HG03095 (cell line): ENCODE measurements around the gene RHOH.

Source experiments
- ATAC-seq: cut with Tn5 transposase; IDR thresholded peaks from one replicate; pipeline ENCODE4 v1.9.1; 2021; ENCODE audit warnings: moderate library complexity; ENCODE audit not compliant: unreplicated experiment

Gene RHOH

GRCh38 chr4:40187386-40187906 is 9.4 kb upstream of the RHOH start:
- ATAC-seq, result no peak

- no peak for ATAC-seq
Measured at GRCh38 chr4:40190019-40190418, 6.8 kb upstream of the RHOH start.

- no peak for ATAC-seq
Measured at GRCh38 chr4:40190465-40190864, 6.4 kb upstream of the RHOH start.

- ATAC-seq, result no peak
Measured at GRCh38 chr4:40190880-40191815, 5.7 kb upstream of the RHOH start.

- ATAC-seq, result peak; percentile 36
Measured at GRCh38 chr4:40192114-40193015, 4.5 kb upstream of the RHOH start.

GRCh38 chr4:40193016-40193571 is 3.7 kb upstream of the RHOH start:
- peak; percentile 33 for ATAC-seq

GRCh38 chr4:40193578-40193977 is 3.3 kb upstream of the RHOH start:
- no peak for ATAC-seq

GRCh38 chr4:40194602-40195161 is 2.1 kb upstream of the RHOH start:
- no peak for ATAC-seq

GRCh38 chr4:40195182-40196177 is 1.4 kb upstream of the RHOH start:
- ATAC-seq, result no peak

- no peak for ATAC-seq
Measured at GRCh38 chr4:40196272-40196671, 559 bp upstream of the RHOH start.

GRCh38 chr4:40197879-40198689 is 1.3 kb downstream of the RHOH start:
- no peak for ATAC-seq

- no peak for ATAC-seq
Measured at GRCh38 chr4:40199179-40199670, 2.4 kb downstream of the RHOH start.

GRCh38 chr4:40199999-40200874 is 3.4 kb downstream of the RHOH start:
- peak; percentile 52 for ATAC-seq

- no peak for ATAC-seq
Measured at GRCh38 chr4:40200875-40201801, 4.3 kb downstream of the RHOH start.

GRCh38 chr4:40201898-40202297 is 5.1 kb downstream of the RHOH start:
- ATAC-seq, result no peak

GRCh38 chr4:40202474-40202873 is 5.6 kb downstream of the RHOH start:
- ATAC-seq, result no peak
